HG03175 (cell line): ENCODE results near the gene NAT16.
"Not testable (repeated sequence)": the region's sequence is repeated elsewhere in the genome, so short reads cannot be mapped to it uniquely, and the experiment has no call there.

ENCODE experiments used
- ATAC-seq: cut with Tn5 transposase; IDR thresholded peaks from one replicate; pipeline ENCODE4 v1.9.1; 2021; ENCODE audit warnings: mild to moderate bottlenecking, moderate library complexity; ENCODE audit not compliant: unreplicated experiment

NAT16 gene

GRCh38 chr7:101203740-101204738 lies 23.9 kb upstream of the NAT16 start:
- ATAC-seq: not testable (repeated sequence)

- no peak for ATAC-seq
Observed at GRCh38 chr7:101202603-101202918, 22.5 kb upstream of the NAT16 start.

GRCh38 chr7:101201695-101202602 lies 21.9 kb upstream of the NAT16 start:
- no peak for ATAC-seq

GRCh38 chr7:101200862-101201599 lies 20.9 kb upstream of the NAT16 start, which contains the start of gene MOGAT3:
MOGAT3 (minus strand) TSS chr7:101201036; CDS start chr7:101200854, 182 bp downstream.
- no peak for ATAC-seq

- no peak for ATAC-seq
Observed at GRCh38 chr7:101200504-101200861, 20.4 kb upstream of the NAT16 start.

- ATAC-seq: not testable (repeated sequence)
Observed at GRCh38 chr7:101199522-101199921, 19.4 kb upstream of the NAT16 start.

GRCh38 chr7:101198476-101198875 lies 18.4 kb upstream of the NAT16 start:
- ATAC-seq: no peak

- ATAC-seq: no peak
Observed at GRCh38 chr7:101197991-101198390, 17.9 kb upstream of the NAT16 start.

GRCh38 chr7:101195884-101196283 lies 15.8 kb upstream of the NAT16 start:
- no peak for ATAC-seq

GRCh38 chr7:101189109-101189508 lies 9.0 kb upstream of the NAT16 start:
- ATAC-seq: no peak

GRCh38 chr7:101186844-101187428 lies 6.8 kb upstream of the NAT16 start:
- no peak for ATAC-seq

- no peak for ATAC-seq
Observed at GRCh38 chr7:101186194-101186593, 6.1 kb upstream of the NAT16 start.

- ATAC-seq: no peak
Observed at GRCh38 chr7:101185258-101185839, 5.3 kb upstream of the NAT16 start.

- ATAC-seq: no peak
Observed at GRCh38 chr7:101179713-101180112, 380 bp downstream of the NAT16 start.

GRCh38 chr7:101179117-101179516 lies 976 bp downstream of the NAT16 start:
- no peak for ATAC-seq

- no peak for ATAC-seq
Observed at GRCh38 chr7:101177644-101178043, 2.4 kb downstream of the NAT16 start.

- ATAC-seq: no peak
Observed at GRCh38 chr7:101175664-101176063, 4.4 kb downstream of the NAT16 start.

- no peak for ATAC-seq
Observed at GRCh38 chr7:101174322-101174854, 5.7 kb downstream of the NAT16 start.

- ATAC-seq: no peak
Observed at GRCh38 chr7:101173752-101174244, 6.3 kb downstream of the NAT16 start.
